ENCODE data around the gene COL27A1.

- no peak for TF ChIP-seq CTCF (IDR thresholded peaks at IDR 0.05)
- TF ChIP-seq PHF8 (IDR thresholded peaks at IDR 0.05; ENCODE audit: borderline replicate concordance, low read depth), result no peak
- TF ChIP-seq HES2 (IDR thresholded peaks at IDR 0.05), result no peak
- TF ChIP-seq, protein P1, sequence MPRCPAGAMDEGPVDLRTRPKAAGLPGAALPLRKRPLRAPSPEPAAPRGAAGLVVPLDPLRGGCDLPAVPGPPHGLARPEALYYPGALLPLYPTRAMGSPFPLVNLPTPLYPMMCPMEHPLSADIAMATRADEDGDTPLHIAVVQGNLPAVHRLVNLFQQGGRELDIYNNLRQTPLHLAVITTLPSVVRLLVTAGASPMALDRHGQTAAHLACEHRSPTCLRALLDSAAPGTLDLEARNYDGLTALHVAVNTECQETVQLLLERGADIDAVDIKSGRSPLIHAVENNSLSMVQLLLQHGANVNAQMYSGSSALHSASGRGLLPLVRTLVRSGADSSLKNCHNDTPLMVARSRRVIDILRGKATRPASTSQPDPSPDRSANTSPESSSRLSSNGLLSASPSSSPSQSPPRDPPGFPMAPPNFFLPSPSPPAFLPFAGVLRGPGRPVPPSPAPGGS (IDR thresholded peaks at IDR 0.05), result no peak
- no peak for TF ChIP-seq NR3C1 (IDR thresholded peaks at IDR 0.05)
- TF ChIP-seq, protein P2, sequence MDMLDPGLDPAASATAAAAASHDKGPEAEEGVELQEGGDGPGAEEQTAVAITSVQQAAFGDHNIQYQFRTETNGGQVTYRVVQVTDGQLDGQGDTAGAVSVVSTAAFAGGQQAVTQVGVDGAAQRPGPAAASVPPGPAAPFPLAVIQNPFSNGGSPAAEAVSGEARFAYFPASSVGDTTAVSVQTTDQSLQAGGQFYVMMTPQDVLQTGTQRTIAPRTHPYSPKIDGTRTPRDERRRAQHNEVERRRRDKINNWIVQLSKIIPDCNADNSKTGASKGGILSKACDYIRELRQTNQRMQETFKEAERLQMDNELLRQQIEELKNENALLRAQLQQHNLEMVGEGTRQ (IDR thresholded peaks at IDR 0.05), result no peak
- TF ChIP-seq CEBPB (IDR thresholded peaks at IDR 0.05), result no peak
- TF ChIP-seq CBX2 (IDR thresholded peaks at IDR 0.05; ENCODE audit: borderline replicate concordance, low read depth), result no peak
- TF ChIP-seq MAX (IDR thresholded peaks at IDR 0.05), result no peak
Observed at GRCh38 chr9:114206221-114206789, 51.0 kb downstream of the COL27A1 start.

Data from A549 (cell line).